ENCODE measurements around the gene COL8A1. TPM values are rescaled to one million over a fixed set of nuclear protein-coding genes. Genes with fewer than 3 reads are reported as not detected.

Gene COL8A1
- total and polyA plus RNA-seq, 2 experiments from 2014 or later = 0.41 to 2.4 TPM

DNA sequence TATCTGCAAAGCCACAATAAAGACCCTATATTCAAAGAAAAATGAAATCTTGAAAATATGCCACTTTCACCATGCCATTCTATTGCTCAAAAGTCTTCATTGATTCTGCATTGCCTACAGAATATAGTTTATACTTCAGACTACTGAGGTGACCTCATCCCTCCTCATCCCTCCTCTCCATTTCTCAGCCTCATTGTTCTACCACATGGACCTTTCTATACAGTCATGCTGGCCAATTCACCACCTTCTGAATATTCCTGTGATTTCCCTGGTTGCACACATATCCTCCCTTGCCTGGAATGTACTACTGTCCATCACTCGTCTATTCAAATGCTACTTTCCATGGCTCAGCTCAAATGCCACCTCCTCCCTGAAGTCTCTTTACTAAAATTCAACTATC, 3.5 kb upstream of the COL8A1 start:
- H3K27me3 ChIP-seq = peaks cover 63% of the 10 kb centered on the region
- H4K20me1 ChIP-seq (ENCODE audit: insufficient read depth, poor library complexity, severe bottlenecking) = no peaks in the 10 kb centered on the region
- H2AFZ ChIP-seq = no peak overlapping the region
- H3K4me1 ChIP-seq (ENCODE audit: insufficient read depth) = peaks cover 6% of the 10 kb centered on the region
- no peak overlapping the region for H3K4me2 ChIP-seq
- no peak overlapping the region for H3K27ac ChIP-seq
- no peaks in the 10 kb centered on the region for H3K79me2 ChIP-seq
- H3K36me3 ChIP-seq (replicated peaks; ENCODE audit: insufficient read depth, low read depth) = no peaks in the 10 kb centered on the region
- TF ChIP-seq EZH2 (IDR thresholded peaks at IDR 0.05; ENCODE audit: borderline replicate concordance) (no peak), EZH2phosphoT487 (IDR thresholded peaks at IDR 0.05; ENCODE audit: low read depth, severe bottlenecking, unreplicated experiment) (no peak)
- TF ChIP-seq, protein P1, sequence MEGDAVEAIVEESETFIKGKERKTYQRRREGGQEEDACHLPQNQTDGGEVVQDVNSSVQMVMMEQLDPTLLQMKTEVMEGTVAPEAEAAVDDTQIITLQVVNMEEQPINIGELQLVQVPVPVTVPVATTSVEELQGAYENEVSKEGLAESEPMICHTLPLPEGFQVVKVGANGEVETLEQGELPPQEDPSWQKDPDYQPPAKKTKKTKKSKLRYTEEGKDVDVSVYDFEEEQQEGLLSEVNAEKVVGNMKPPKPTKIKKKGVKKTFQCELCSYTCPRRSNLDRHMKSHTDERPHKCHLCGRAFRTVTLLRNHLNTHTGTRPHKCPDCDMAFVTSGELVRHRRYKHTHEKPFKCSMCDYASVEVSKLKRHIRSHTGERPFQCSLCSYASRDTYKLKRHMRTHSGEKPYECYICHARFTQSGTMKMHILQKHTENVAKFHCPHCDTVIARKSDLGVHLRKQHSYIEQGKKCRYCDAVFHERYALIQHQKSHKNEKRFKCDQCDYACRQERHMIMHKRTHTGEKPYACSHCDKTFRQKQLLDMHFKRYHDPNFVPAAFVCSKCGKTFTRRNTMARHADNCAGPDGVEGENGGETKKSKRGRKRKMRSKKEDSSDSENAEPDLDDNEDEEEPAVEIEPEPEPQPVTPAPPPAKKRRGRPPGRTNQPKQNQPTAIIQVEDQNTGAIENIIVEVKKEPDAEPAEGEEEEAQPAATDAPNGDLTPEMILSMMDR (IDR thresholded peaks at IDR 0.05; ENCODE audit: poor library complexity) = no peak
- no peak for DNase-seq (ENCODE audit: low spot score)
- WGBS (ENCODE audit: low lambda C conversion rate, missing lambda C conversion rate) = 100% methylated on average over 1 of the region's 1 CpG
- H3K4me3 ChIP-seq = no peak overlapping the region
- no peaks in the 10 kb centered on the region for H3K9me2 ChIP-seq (replicated peaks; ENCODE audit: insufficient read depth)
- no peaks in the 10 kb centered on the region for H3K9me3 ChIP-seq (ENCODE audit: low read depth)

DNA sequence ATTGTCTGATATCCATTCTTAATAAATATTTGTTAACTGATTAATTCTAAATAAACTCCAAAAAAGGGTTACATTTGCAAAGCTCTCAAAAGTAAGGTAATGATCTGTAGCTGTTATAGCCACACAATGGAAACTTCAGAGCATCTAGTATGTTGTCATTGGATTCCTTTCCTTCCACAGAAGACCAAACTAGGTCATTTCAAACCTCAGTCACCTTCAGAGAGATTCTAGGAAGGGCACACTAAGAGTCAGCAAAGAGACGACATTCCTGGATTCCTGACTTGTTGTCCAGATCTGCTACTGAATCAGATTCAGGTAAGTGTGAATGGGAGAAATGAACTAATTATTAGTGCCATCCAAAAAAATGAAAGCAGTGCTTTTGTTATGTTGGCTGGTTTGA, 3.0 kb upstream of the COL8A1 start:
- H2AFZ ChIP-seq = no peak overlapping the region
- WGBS (ENCODE audit: low lambda C conversion rate, missing lambda C conversion rate) = 83% methylated on average over 1 of the region's 1 CpG
- no peak overlapping the region for H3K27ac ChIP-seq
- no peaks in the 10 kb centered on the region for H4K20me1 ChIP-seq (ENCODE audit: insufficient read depth, poor library complexity, severe bottlenecking)
- peaks cover 6% of the 10 kb centered on the region for H3K4me1 ChIP-seq (ENCODE audit: insufficient read depth)
- no peak overlapping the region for H3K4me3 ChIP-seq
- no peaks in the 10 kb centered on the region for H3K79me2 ChIP-seq
- H3K9me3 ChIP-seq (ENCODE audit: low read depth) = no peaks in the 10 kb centered on the region
- no peaks in the 10 kb centered on the region for H3K36me3 ChIP-seq (replicated peaks; ENCODE audit: insufficient read depth, low read depth)
- peaks cover 68% of the 10 kb centered on the region for H3K27me3 ChIP-seq
- TF ChIP-seq, protein P1 (IDR thresholded peaks at IDR 0.05; ENCODE audit: poor library complexity) = no peak
- no peak for TF ChIP-seq EZH2phosphoT487 (IDR thresholded peaks at IDR 0.05; ENCODE audit: low read depth, severe bottlenecking, unreplicated experiment)
- TF ChIP-seq EZH2 (IDR thresholded peaks at IDR 0.05; ENCODE audit: borderline replicate concordance) = no peak
- no peaks in the 10 kb centered on the region for H3K9me2 ChIP-seq (replicated peaks; ENCODE audit: insufficient read depth)
- no peak for DNase-seq (ENCODE audit: low spot score)
- H3K4me2 ChIP-seq = no peak overlapping the region

DNA sequence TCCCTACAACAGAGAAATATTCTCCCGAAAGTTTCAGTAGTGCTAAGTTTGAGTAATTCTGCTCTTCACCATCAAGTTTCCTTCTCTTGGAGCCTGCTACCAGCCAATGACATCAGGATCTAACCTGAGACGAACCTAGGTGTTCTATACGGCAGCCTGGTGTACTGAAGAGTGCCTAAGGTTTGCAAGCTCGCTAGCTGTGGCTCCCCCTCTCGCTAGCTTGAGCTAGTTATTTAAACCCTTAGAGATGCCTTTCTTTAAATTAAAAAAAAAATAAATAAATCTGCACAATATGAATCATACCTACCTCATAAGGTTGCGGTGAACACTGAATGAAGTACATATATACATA, 1.4 kb upstream of the COL8A1 start:
- H4K20me1 ChIP-seq (ENCODE audit: insufficient read depth, poor library complexity, severe bottlenecking) = no peaks in the 10 kb centered on the region
- no peak overlapping the region for H2AFZ ChIP-seq
- H3K9me3 ChIP-seq (ENCODE audit: low read depth) = no peaks in the 10 kb centered on the region
- H3K4me1 ChIP-seq (ENCODE audit: insufficient read depth) = peaks cover 6% of the 10 kb centered on the region
- peaks cover 80% of the 10 kb centered on the region for H3K27me3 ChIP-seq
- no peaks in the 10 kb centered on the region for H3K9me2 ChIP-seq (replicated peaks; ENCODE audit: insufficient read depth)
- peak overlapping the region; percentile 96 for H3K4me2 ChIP-seq
- 5% methylated on average over 6 of the region's 6 CpGs for WGBS (ENCODE audit: low lambda C conversion rate, missing lambda C conversion rate)
- TF ChIP-seq EZH2 (IDR thresholded peaks at IDR 0.05; ENCODE audit: borderline replicate concordance) (no peak), EZH2phosphoT487 (IDR thresholded peaks at IDR 0.05; ENCODE audit: low read depth, severe bottlenecking, unreplicated experiment) (no peak)
- TF ChIP-seq, protein P1 (IDR thresholded peaks at IDR 0.05; ENCODE audit: poor library complexity) = no peak
- no peak for DNase-seq (ENCODE audit: low spot score)
- H3K36me3 ChIP-seq (replicated peaks; ENCODE audit: insufficient read depth, low read depth) = no peaks in the 10 kb centered on the region
- no peak overlapping the region for H3K4me3 ChIP-seq
- no peak overlapping the region for H3K27ac ChIP-seq
- no peaks in the 10 kb centered on the region for H3K79me2 ChIP-seq
